Measurements from ENCODE around the gene MTARC1. TPM values are rescaled to one million over a fixed set of nuclear protein-coding genes. Genes with fewer than 3 reads are reported as not detected.

Gene MTARC1
- total and polyA plus RNA-seq, 9 of the 15 experiments (the other 6 are each of a cell fraction or from before 2014, with no cell fraction given), result 0.07 to 0.14 (median 0.11) TPM; not detected in 6

DNA sequence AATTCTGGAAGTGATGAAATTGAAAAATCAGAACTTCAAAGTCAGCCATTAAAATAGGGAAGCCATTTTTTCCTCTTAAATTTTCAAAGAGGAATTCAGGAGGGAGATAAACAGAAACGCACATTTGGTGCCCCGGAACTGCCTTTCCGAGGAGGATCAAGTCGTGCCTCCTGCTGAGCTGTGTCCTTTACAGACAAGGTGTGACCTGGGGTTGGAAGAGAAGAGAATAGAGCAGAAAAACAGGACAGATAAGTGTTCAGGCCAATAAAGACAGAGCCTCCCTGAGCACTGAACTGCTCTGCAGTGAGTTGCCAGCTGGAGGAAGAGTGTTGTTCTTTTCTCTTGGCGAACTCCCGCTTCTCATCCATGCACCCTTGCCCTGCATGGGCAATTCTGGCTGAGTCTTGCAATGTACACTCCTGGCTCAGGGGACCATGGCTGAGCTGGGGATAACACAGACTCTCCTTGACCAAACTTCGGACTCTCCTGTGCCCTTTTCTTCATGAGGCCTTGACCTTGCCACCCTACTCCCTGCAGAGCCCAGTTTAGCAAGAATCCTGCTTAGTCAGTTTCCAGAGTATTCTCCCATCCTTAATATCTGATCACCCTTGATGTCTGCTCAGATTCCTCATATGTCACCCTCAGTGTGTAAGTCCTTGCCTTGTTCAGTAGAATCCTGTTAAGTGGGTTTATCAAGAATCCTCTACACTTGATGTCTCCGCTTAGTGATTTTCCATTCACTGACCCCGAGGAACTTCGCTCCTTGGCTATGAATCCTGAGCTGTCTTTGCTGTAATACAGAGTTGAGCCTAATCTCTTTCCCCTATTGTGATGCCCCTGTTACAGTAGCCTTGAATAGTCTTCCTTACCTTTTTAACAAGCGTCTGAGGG lies 1.3 kb upstream of the MTARC1 start:
- H3K9me3 ChIP-seq (replicated peaks; ENCODE audit: control insufficient read depth, insufficient read depth, low read depth, low read length), result no peaks in the 10 kb centered on the region
- no peak overlapping the region for H3K4me3 ChIP-seq
- in situ Hi-C loops (cut with MboI), result no loop called here
- CTCF ChIA-PET (ENCODE audit: low intra/inter-chr PET ratio), result no interaction called here
- H3K4me2 ChIP-seq (ENCODE audit: insufficient read depth, low read length), result no peak overlapping the region
- intact Hi-C loops (cut with micrococcal nuclease), result no loop called here
- BruUV-seq (replicated peaks), result no TSS peak
- WGBS (ENCODE audit: insufficient coverage, low coverage, missing lambda C conversion rate), result 6% methylated on average over 11 of the region's 11 CpGs
- DNase-seq (ENCODE audit: extremely low read depth in 1 of 4, low spot score in 3 of 4) (no peak), FAIRE-seq (no peak), ATAC-seq (no peak; the same call in 2 of the 3 replicates)
- peaks cover 0 to 7% of the 10 kb centered on the region in 2 experiments; a peak in 1 of 5 replicates for H3K4me1 ChIP-seq (replicated peaks in 1 of 2; ENCODE audit: control insufficient read depth in 2 of 2, insufficient read depth in 2 of 2, low read length in 2 of 2)
- TF ChIP-seq POLR2H (tag; IDR thresholded peaks at IDR 0.05; ENCODE audit: low read depth) (no peak), ZNF655 (CRISPR knock-in tag; IDR thresholded peaks at IDR 0.05) (no peak), POLR2AphosphoS5 (IDR thresholded peaks at IDR 0.05; ENCODE audit: control insufficient read depth, insufficient read depth, low read depth, low read length) (no peak)
- H3K36me3 ChIP-seq (ENCODE audit: control insufficient read depth, insufficient read depth, low read length), result no peaks in the 10 kb centered on the region
- H3K79me2 ChIP-seq (ENCODE audit: control insufficient read depth, insufficient read depth, low read length), result no peaks in the 10 kb centered on the region
- H2AFZ ChIP-seq (ENCODE audit: low read depth, low read length), result no peak overlapping the region
- H3K27me3 ChIP-seq (ENCODE audit: control insufficient read depth in 2 of 2, insufficient read depth in 2 of 2, low read length in 2 of 2), result peaks cover 2 to 30% of the 10 kb centered on the region in 2 experiments; a peak in 3 of 5 replicates
- no peak overlapping the region for H3K27ac ChIP-seq (ENCODE audit: extremely low read depth, low read depth, low read length)
- POLR2A ChIA-PET, result interaction anchor here (1.1 kb wide), 1 partner anchor 17 kb away, joined by 3 read pairs; no protein-coding TSS in a partner anchor
- H3K9ac ChIP-seq (ENCODE audit: insufficient read depth in 1 of 2, low read depth in 2 of 2, low read length in 2 of 2), result no peak overlapping the region
- no peaks in the 10 kb centered on the region for H4K20me1 ChIP-seq (replicated peaks; ENCODE audit: control insufficient read depth, insufficient read depth, low read length)
- no peaks in the 10 kb centered on the region for H3K9me1 ChIP-seq (ENCODE audit: control insufficient read depth, insufficient read depth, low read length)
